GM21390 (cell line): Measurements from ENCODE around the gene POLR1C.
"Not testable (repeated sequence)": the region's sequence is repeated elsewhere in the genome, so short reads cannot be mapped to it uniquely, and the experiment has no call there.

ENCODE experiments used
- ATAC-seq: cut with Tn5 transposase; IDR thresholded peaks from one replicate; pipeline ENCODE4 v1.9.1; 2021; ENCODE audit not compliant: unreplicated experiment

POLR1C gene

GRCh38 chr6:43509142-43509983, 7.5 kb upstream of the POLR1C start:
- no peak for ATAC-seq

GRCh38 chr6:43509984-43510826, 6.7 kb upstream of the POLR1C start, which contains the start of gene LRRC73:
LRRC73 (minus strand) TSS chr6:43510346; CDS start chr6:43509785, 561 bp downstream.
- ATAC-seq = peak; percentile 67

- no peak for ATAC-seq
These were observed 6.1 kb upstream of the POLR1C start for GRCh38 chr6:43510827-43511163.

DNA sequence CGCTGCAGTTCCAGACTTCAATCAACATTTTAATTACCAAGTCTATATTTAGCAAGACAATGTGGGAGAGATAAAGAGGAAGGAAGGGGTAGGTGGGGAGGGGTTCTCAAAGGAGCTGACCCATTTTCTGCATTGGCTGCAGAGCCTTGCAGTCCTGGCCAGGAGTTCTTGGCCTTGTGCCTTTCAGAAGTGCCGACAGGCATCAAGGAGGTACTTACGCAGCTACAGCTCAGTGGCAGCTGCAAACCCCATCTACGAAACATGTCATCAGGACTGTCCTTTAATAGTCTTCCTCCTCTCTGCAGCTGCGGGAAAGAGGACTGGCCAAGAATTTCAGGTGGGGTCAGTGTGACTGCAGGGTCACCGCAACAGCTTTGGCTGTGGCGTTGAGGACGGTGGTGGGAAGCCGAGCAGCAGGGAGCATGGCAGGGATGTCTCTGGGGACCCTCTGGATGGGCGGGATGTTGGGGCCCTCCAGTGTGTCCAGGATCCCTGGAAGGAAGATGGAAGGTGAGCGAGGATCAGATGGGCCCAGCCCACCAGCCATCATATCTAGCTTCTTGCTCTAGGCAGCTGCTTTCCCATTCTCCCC, 5.0 kb upstream of the POLR1C start:
- no peak for ATAC-seq

GRCh38 chr6:43515808-43516207, 1.1 kb upstream of the POLR1C start:
- no peak for ATAC-seq

DNA sequence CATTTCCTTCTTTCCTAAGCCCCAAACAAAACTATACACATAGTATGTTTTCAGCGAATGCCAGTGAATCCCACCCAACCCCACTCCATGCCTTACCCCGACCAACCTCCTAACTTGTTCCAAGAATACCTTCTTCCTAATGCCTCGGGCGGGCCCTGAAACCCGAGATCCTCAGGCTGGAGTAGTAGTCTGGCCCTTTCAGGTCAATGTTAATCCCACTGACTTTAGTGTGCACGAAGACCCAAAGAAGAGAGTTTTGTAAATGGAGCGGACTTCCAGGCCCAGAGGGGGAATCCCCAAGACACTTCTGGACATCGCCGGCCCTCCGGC, 557 bp upstream of the POLR1C start:
- no peak for ATAC-seq

GRCh38 chr6:43517505-43518357, 842 bp downstream of the POLR1C start:
- no peak for ATAC-seq

GRCh38 chr6:43520097-43520496, 3.2 kb downstream of the POLR1C start:
- no peak for ATAC-seq

DNA sequence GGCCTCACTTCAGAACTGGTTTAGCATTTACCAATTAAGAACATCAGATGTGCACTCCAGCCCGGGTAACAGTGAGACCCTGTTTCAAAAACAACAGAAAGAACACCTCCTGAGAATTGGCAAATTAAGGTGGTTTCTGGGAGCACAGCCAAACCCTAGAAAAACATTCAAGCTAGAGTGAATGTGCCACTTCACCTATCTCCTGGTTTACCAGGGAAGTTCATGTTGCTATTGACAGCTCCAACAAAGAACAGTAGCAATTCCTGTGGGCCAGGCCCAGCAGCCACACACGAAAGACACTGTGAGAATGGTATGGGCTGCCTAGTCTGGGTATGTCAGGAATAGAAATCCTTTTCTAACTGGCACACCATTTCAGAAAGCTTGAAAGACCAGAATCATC, 4.9 kb downstream of the POLR1C start:
- ATAC-seq = no peak

- no peak for ATAC-seq
These were observed 5.8 kb downstream of the POLR1C start for GRCh38 chr6:43522547-43523261.

GRCh38 chr6:43523284-43523683, 6.4 kb downstream of the POLR1C start:
- ATAC-seq = no peak

- no peak for ATAC-seq
These were observed 7.6 kb downstream of the POLR1C start for GRCh38 chr6:43524483-43524961.

DNA sequence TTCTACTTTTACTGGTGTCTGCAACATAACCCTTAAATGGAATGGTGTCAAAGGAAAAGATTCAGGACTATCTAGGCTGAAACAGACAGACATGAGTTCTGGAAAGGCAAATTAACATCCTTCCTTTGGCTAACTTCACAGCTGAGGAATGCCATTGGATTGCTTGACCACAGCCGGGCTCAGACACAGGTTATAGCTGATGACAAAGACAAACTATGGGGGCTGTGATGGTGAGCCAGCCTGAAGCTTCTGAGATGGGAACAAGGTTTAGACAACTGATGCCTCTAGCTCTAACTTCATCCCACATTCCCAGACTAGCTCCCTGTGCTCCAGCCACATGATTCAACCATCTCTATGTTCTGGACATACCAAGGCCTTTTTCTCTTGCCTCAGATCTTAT, 15.3 kb downstream of the POLR1C start:
- no peak for ATAC-seq

- not testable (repeated sequence) for ATAC-seq
These were observed 22.1 kb downstream of the POLR1C start for GRCh38 chr6:43538986-43539385.

- ATAC-seq = not testable (repeated sequence)
These were observed 22.5 kb downstream of the POLR1C start for GRCh38 chr6:43539409-43539808.

GRCh38 chr6:43540507-43540906, 23.6 kb downstream of the POLR1C start:
- no peak for ATAC-seq

DNA sequence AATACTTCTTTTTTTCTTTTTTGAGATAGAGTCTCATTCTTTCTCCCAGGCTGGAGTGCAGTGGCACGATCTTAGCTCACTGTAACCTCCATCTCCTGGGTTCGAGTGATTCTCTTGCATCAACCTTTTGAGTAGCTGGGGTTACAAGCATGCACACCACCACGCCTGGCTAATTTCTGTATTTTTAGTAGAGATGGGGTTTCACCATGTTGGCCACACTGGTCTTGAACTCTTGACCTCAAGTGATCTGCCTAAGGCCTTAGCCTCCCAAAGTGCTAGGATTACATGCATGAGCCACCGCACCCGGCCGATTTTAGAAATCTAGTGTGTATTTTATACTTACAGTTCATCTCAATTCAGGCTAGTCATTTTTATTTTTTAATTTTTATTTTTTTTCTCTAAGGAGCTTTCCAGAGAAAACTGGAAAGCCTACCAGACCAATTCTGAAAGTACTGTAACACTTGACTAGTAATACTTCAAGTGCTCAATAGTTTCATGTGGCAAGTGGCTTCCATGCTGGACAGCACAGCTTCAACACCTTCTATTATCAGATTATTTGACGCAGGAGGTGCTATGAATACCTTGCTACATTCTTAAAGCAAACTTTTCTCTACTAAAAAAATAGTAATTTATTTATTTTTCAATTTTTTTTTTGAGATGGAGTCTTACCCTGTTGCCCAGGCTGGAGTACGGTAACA, 25.0 kb downstream of the POLR1C start:
- peak; percentile 59 for ATAC-seq

DNA sequence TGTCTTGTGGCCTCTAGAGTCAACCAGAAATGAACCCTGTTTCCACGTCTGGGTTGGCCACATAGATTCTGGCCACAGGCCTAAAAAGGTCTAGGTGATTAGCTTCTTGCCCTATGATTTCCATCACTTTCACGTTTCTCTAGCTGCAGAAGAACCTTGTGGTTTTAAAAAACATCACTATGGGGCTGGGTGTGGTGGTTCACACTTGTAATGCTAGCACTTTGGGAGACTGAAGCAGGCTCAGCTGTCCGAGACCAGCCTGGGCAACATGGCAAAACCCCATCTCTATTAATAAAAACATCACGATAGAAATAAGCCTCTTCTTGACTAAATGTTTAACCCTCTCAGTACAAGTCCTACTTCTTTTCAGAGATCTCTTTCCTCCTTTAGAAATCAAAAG, 27.6 kb downstream of the POLR1C start:
- ATAC-seq = no peak

- no peak for ATAC-seq
These were observed 30.3 kb downstream of the POLR1C start for GRCh38 chr6:43547222-43547621.
